Measurements from ENCODE around the gene ZNF503. TPM values are rescaled to one million over a fixed set of nuclear protein-coding genes. Genes with fewer than 3 reads are reported as not detected.
A peak's percentile ranks its signal among the peaks of the same experiment; 100 is the strongest.

The ZNF503 gene
- total and polyA plus RNA-seq, 4 experiments from 2014 or later, result 0.12 TPM; not detected in 3

- H3K4me1 ChIP-seq (ENCODE audit: insufficient read depth, low read length), result peaks cover 46% of the 10 kb centered on the region
- DNase-seq, result no peak
- H3K27me3 ChIP-seq (ENCODE audit: insufficient read depth, low read length), result peaks cover 34% of the 10 kb centered on the region
- H3K27me3 Mint-ChIP-seq, result peaks cover 53 to 55% of the 10 kb centered on the region in 2 donors
- no peaks in the 10 kb centered on the region for H3K9me3 ChIP-seq (ENCODE audit: control insufficient read depth in 1 of 2, low read length in 2 of 2)
- no peaks in the 10 kb centered on the region for H3K36me3 ChIP-seq (ENCODE audit: insufficient read depth, low read length)
- H3K4me3 Mint-ChIP-seq, result peak overlapping the region in 4 of 8 donors; percentile 41 to 65 (median 56)
- intact Hi-C loops (cut with micrococcal nuclease), result no loop called here
- H3K9me3 Mint-ChIP-seq, result peaks cover 0 to 4% (median 0%) of the 10 kb centered on the region in 8 donors
- peak overlapping the region in 1 of 7 donors; percentile 48 for H3K27ac Mint-ChIP-seq
- peaks cover 3% of the 10 kb centered on the region in 2 donors for H3K36me3 Mint-ChIP-seq
- ChIA-PET CTCF (ENCODE audit: partially characterized antibody) (no interaction called here), POLR2A (ENCODE audit: partially characterized antibody) (no interaction called here)
- H3K4me1 Mint-ChIP-seq, result peaks cover 14 to 49% (median 33%) of the 10 kb centered on the region in 4 donors
- no peak overlapping the region for H3K4me3 ChIP-seq (ENCODE audit: low read length in 2 of 2)
- no peak overlapping the region for H3K27ac ChIP-seq (ENCODE audit: low read depth, low read length)
Observed at GRCh38 chr10:75405598-75406461, 4.3 kb upstream of the ZNF503 start.

- Histone ChIP-seq H3K27ac (ENCODE audit: low read depth, low read length) (no peak overlapping the region), H3K9me3 (ENCODE audit: control insufficient read depth in 1 of 2, low read length in 2 of 2) (no peaks in the 10 kb centered on the region), H3K4me1 (ENCODE audit: insufficient read depth, low read length) (peaks cover 53% of the 10 kb centered on the region), H3K27me3 (ENCODE audit: insufficient read depth, low read length) (peaks cover 26% of the 10 kb centered on the region), H3K36me3 (ENCODE audit: insufficient read depth, low read length) (no peaks in the 10 kb centered on the region), H3K4me3 (ENCODE audit: low read length in 2 of 2) (no peak overlapping the region)
- intact Hi-C loops (cut with micrococcal nuclease), result loop anchor here (5.0 kb wide), 2 partner anchors 502 to 632 kb away; no protein-coding TSS in a partner anchor
- Mint-ChIP-seq H3K9me3 (peaks cover 0 to 5% (median 0%) of the 10 kb centered on the region in 8 donors), H3K27ac (no peak overlapping the region), H3K36me3 (peaks cover 0 to 3% of the 10 kb centered on the region in 2 donors), H3K4me3 (peak overlapping the region in 1 of 8 donors; percentile 29), H3K27me3 (peaks cover 51 to 52% of the 10 kb centered on the region in 2 donors), H3K4me1 (peaks cover 12 to 51% (median 35%) of the 10 kb centered on the region in 4 donors)
- POLR2A ChIA-PET (ENCODE audit: partially characterized antibody), result no interaction called here
- no peak for DNase-seq
- CTCF ChIA-PET (ENCODE audit: partially characterized antibody), result no interaction called here
Observed at GRCh38 chr10:75404815-75405597, 3.4 kb upstream of the ZNF503 start.

DNA sequence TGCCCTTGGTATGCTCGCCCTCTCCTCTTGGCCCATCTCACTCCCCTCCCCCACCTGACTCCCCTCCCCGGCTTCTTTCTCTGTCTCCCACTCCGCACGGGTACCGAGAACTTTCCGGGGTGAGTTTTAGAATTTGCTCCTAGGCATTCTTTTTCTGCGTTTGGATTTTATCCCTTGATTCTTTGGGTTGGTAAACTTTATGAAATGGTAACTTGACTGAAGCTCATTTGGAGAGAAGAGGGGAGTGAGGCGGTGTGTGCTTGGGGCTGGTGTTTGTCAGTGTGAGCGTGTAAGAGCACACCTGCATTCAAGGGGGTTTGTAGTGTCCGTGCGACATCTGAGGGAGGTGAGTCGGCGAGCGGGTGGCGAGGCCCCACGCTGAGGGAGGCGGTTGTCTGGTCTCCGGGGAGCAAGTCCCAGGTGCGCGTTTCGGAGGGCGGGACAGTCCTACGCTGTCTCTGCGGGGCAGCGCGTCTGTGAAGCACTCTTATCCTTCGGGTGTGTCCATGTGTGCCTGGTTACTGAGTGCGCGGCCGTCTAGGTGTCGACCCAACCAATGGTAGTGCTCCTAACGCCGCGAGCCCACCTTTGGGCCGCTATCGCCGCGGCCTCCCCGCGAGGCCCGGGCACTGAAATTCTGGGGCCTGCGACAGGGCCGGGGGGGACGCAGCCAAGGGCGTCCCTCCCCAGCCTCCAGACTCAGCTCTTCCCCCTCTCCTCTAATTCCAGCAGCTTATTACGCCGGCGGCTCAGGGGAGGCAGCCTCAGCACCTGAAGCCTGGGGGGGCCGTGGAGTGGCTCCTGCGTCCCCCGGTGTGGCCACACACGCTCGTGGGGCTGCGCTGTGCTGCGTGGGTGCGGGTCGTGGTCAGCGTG lies 2.6 kb upstream of the ZNF503 start:
- no peak overlapping the region for H3K27ac ChIP-seq (ENCODE audit: low read depth, low read length)
- Mint-ChIP-seq H3K4me3 (peak overlapping the region in 7 of 8 donors; percentile 6 to 76 (median 33)), H3K27me3 (peaks cover 46 to 47% of the 10 kb centered on the region in 2 donors), H3K36me3 (peaks cover 0 to 3% of the 10 kb centered on the region in 2 donors), H3K27ac (no peak overlapping the region), H3K9me3 (peaks cover 0 to 4% (median 0%) of the 10 kb centered on the region in 8 donors), H3K4me1 (peaks cover 10 to 48% (median 31%) of the 10 kb centered on the region in 4 donors)
- H3K9me3 ChIP-seq (ENCODE audit: control insufficient read depth in 1 of 2, low read length in 2 of 2), result no peaks in the 10 kb centered on the region
- no peak for DNase-seq
- no peak overlapping the region for H3K4me3 ChIP-seq (ENCODE audit: low read length in 2 of 2)
- intact Hi-C loops (cut with micrococcal nuclease), result loop anchor here (5.0 kb wide), 2 partner anchors 503 to 633 kb away; no protein-coding TSS in a partner anchor
- H3K4me1 ChIP-seq (ENCODE audit: insufficient read depth, low read length), result peaks cover 46% of the 10 kb centered on the region
- POLR2A ChIA-PET (ENCODE audit: partially characterized antibody), result no interaction called here
- CTCF ChIA-PET (ENCODE audit: partially characterized antibody), result no interaction called here
- peaks cover 22% of the 10 kb centered on the region for H3K27me3 ChIP-seq (ENCODE audit: insufficient read depth, low read length)
- H3K36me3 ChIP-seq (ENCODE audit: insufficient read depth, low read length), result no peaks in the 10 kb centered on the region

DNA sequence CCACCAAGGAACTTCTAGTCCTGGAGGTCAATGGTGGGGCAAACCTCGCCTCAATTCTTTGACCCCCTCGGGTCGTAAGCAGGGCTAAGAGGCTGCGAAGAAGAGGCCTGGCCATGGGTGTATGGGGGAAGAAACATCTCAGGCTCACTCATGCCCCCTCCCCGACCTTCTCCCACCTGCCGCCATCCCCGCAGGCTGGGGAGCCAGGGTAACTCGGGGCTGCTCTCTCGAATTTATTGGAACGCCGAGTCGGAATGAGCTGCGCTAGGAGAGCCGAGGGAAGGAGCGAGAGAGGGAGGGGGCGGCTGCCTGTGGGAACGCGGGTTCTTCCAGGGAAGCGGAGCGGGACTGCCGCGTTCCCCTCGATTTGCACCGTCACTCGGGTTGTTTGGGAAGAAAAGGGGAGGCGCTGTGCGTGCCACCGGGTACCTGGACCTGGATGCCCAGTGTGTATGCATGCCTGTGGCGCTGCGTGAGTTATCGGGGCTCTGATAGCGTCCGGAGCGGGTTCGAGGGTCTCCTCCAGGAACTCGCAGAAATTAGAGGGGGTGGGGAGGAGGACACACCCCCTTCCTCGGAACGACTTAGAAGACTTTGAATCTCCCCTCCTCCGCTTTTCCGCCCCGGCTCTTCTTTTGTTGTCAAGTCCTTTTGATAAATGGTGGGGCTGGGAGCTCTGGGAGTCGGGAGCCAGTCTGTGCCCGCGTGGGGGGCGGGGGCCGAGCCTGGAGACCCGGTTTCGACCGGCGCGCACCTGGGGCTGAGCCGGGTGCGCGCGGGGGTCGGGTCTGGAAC lies 1.8 kb upstream of the ZNF503 start:
- Mint-ChIP-seq H3K4me1 (peaks cover 10 to 45% (median 31%) of the 10 kb centered on the region in 4 donors), H3K9me3 (peaks cover 0 to 4% (median 0%) of the 10 kb centered on the region in 8 donors), H3K36me3 (peaks cover 0 to 3% of the 10 kb centered on the region in 2 donors), H3K27me3 (peaks cover 45 to 46% of the 10 kb centered on the region in 2 donors), H3K4me3 (peak overlapping the region; percentile 81 to 95 (median 85)), H3K27ac (peak overlapping the region in 1 of 7 donors; percentile 73)
- Histone ChIP-seq H3K4me1 (ENCODE audit: insufficient read depth, low read length) (peaks cover 37% of the 10 kb centered on the region), H3K4me3 (ENCODE audit: low read length in 2 of 2) (peak overlapping the region in 1 of 2 donors; percentile 66), H3K9me3 (ENCODE audit: control insufficient read depth in 1 of 2, low read length in 2 of 2) (no peaks in the 10 kb centered on the region), H3K27ac (ENCODE audit: low read depth, low read length) (no peak overlapping the region), H3K27me3 (ENCODE audit: insufficient read depth, low read length) (peaks cover 22% of the 10 kb centered on the region), H3K36me3 (ENCODE audit: insufficient read depth, low read length) (no peaks in the 10 kb centered on the region)
- CTCF ChIA-PET (ENCODE audit: partially characterized antibody), result no interaction called here
- DNase-seq, result no peak
- POLR2A ChIA-PET (ENCODE audit: partially characterized antibody), result no interaction called here
- intact Hi-C loops (cut with micrococcal nuclease), result loop anchor here (5.0 kb wide), 2 partner anchors 504 to 634 kb away; no protein-coding TSS in a partner anchor

DNA sequence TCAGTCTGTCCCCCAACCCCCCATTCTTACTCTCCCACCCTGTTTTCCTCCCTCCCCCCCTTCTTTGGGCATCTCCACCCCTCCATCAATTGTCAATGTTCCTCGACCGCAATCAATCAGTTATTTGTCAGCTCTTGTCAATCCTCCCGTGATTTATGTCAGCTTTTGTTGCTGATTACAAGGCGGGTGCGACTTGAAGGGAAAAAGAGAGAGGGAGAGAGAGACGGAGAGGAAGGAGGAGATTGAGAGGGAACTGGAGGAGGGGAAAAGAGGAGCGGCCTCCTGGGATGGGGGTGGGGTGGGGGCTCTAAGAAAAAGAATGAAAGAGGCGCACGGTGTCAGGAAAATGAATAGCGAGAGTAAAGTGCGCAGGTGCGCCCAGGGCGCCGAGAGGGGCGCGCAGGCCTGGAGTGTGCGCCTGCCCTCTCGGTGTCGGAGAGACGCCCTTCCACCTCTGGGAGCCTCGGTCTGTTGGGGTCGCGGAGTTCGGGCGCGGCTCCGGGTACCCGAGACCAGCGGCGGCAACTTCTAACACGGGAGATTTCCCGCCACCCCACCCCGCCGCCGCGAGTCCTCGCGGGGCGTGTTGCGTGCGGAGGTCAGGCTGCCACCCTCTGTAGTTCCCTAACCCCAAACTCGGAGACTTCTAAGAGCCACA lies 1.1 kb upstream of the ZNF503 start:
- Histone ChIP-seq H3K4me3 (ENCODE audit: low read length in 2 of 2) (peak overlapping the region in 1 of 2 donors; percentile 66), H3K27ac (ENCODE audit: low read depth, low read length) (no peak overlapping the region), H3K27me3 (ENCODE audit: insufficient read depth, low read length) (peaks cover 24% of the 10 kb centered on the region), H3K36me3 (ENCODE audit: insufficient read depth, low read length) (no peaks in the 10 kb centered on the region), H3K9me3 (ENCODE audit: control insufficient read depth in 1 of 2, low read length in 2 of 2) (no peaks in the 10 kb centered on the region), H3K4me1 (ENCODE audit: insufficient read depth, low read length) (peaks cover 30% of the 10 kb centered on the region)
- Mint-ChIP-seq H3K27me3 (peaks cover 47 to 49% of the 10 kb centered on the region in 2 donors), H3K4me3 (peak overlapping the region; percentile 81 to 95 (median 85)), H3K9me3 (peaks cover 0 to 4% (median 0%) of the 10 kb centered on the region in 8 donors), H3K27ac (no peak overlapping the region), H3K36me3 (peaks cover 0 to 3% of the 10 kb centered on the region in 2 donors), H3K4me1 (peaks cover 10 to 42% (median 30%) of the 10 kb centered on the region in 4 donors)
- ChIA-PET CTCF (ENCODE audit: partially characterized antibody) (no interaction called here), POLR2A (ENCODE audit: partially characterized antibody) (no interaction called here)
- DNase-seq, result no peak
- intact Hi-C loops (cut with micrococcal nuclease), result loop anchor here (5.0 kb wide), 2 partner anchors 505 to 635 kb away; no protein-coding TSS in a partner anchor
